ENCODE measurements around the gene RHBDL3. TPM values are rescaled to one million over a fixed set of nuclear protein-coding genes. Genes with fewer than 3 reads are reported as not detected.

Gene RHBDL3
- total RNA-seq, 1 donor from 2014 or later, result 0.41 TPM

GRCh38 chr17:32331243-32332040, 65.8 kb downstream of the RHBDL3 start:
- Histone ChIP-seq H3K27me3 (no peaks in the 10 kb centered on the region), H3K27ac (no peak overlapping the region), H3K4me3 (no peak overlapping the region), H3K36me3 (peaks cover 21% of the 10 kb centered on the region), H3K4me1 (peaks cover 3% of the 10 kb centered on the region), H3K9me3 (no peaks in the 10 kb centered on the region)
- DNase-seq, result no peak
- no peak for TF ChIP-seq CTCF (IDR thresholded peaks at IDR 0.05)
- peak; percentile 37 for ATAC-seq
- intact Hi-C loops (cut with DNase I), result no loop called here

- Histone ChIP-seq H3K9me3 (no peaks in the 10 kb centered on the region), H3K36me3 (peaks cover 38% of the 10 kb centered on the region), H3K4me1 (peaks cover 3% of the 10 kb centered on the region), H3K4me3 (no peak overlapping the region), H3K27me3 (no peaks in the 10 kb centered on the region), H3K27ac (no peak overlapping the region)
- DNase-seq (no peak), ATAC-seq (no peak)
- TF ChIP-seq CTCF (IDR thresholded peaks at IDR 0.05), result no peak
- intact Hi-C loops (cut with DNase I), result no loop called here
Measured at GRCh38 chr17:32333187-32333586, 67.6 kb downstream of the RHBDL3 start.

- H3K4me3 ChIP-seq, result no peak overlapping the region
- no peaks in the 10 kb centered on the region for H3K27me3 ChIP-seq
- no peaks in the 10 kb centered on the region for H3K9me3 ChIP-seq
- ATAC-seq, result no peak
- TF ChIP-seq CTCF (IDR thresholded peaks at IDR 0.05), result no peak
- DNase-seq, result no peak
- peaks cover 54% of the 10 kb centered on the region for H3K36me3 ChIP-seq
- no peak overlapping the region for H3K27ac ChIP-seq
- peaks cover 3% of the 10 kb centered on the region for H3K4me1 ChIP-seq
- intact Hi-C loops (cut with DNase I), result no loop called here
Measured at GRCh38 chr17:32335046-32335445, 69.4 kb downstream of the RHBDL3 start.

GRCh38 chr17:32335687-32336086, 70.1 kb downstream of the RHBDL3 start:
- peaks cover 3% of the 10 kb centered on the region for H3K4me1 ChIP-seq
- DNase-seq, result no peak
- H3K4me3 ChIP-seq, result no peak overlapping the region
- no peak for ATAC-seq
- intact Hi-C loops (cut with DNase I), result no loop called here
- H3K27ac ChIP-seq, result no peak overlapping the region
- H3K9me3 ChIP-seq, result no peaks in the 10 kb centered on the region
- peaks cover 54% of the 10 kb centered on the region for H3K36me3 ChIP-seq
- no peaks in the 10 kb centered on the region for H3K27me3 ChIP-seq
- TF ChIP-seq CTCF (IDR thresholded peaks at IDR 0.05), result no peak

- TF ChIP-seq CTCF (IDR thresholded peaks at IDR 0.05), result no peak
- DNase-seq (no peak), ATAC-seq (peak; percentile 5)
Measured at GRCh38 chr17:32341141-32341856, 75.7 kb downstream of the RHBDL3 start.

More at GRCh38 chr17:32341141-32341856, 75.7 kb downstream of the RHBDL3 start:
- intact Hi-C loops (cut with DNase I), result no loop called here
- Histone ChIP-seq H3K36me3 (peaks cover 33% of the 10 kb centered on the region), H3K27me3 (no peaks in the 10 kb centered on the region), H3K4me1 (peaks cover 15% of the 10 kb centered on the region), H3K27ac (peak overlapping the region; percentile 77), H3K4me3 (peak overlapping the region; percentile 71), H3K9me3 (no peaks in the 10 kb centered on the region)
